Endothelial cell of umbilical vein (primary cell): ENCODE data around the gene RAP1GDS1. TPM values are rescaled to one million over a fixed set of nuclear protein-coding genes. Genes with fewer than 3 reads are reported as not detected.

Source experiments
- BruUV-seq: library from RNA; stranded (reverse); fragments of 400-500 nt; replicated peaks from 2 replicates; lab custom pipeline; 2021; lab: Mats Ljungman, UMichigan
- CTCF ChIA-PET: fragments of 300-600, 350-600 bp; sonication (Branson Sonifier 250); formaldehyde crosslinking; loops from one replicate; lab custom pipeline; 2021; ENCODE audit warnings: antibody characterized with exemption, inconsistent platforms; lab: Charles Lee
- POLR2A ChIA-PET: fragments of 300-600, 350-600 bp; sonication (Branson Sonifier 250); formaldehyde crosslinking; loops from one replicate; lab custom pipeline; 2021; ENCODE audit warnings: antibody characterized with exemption, inconsistent platforms; lab: Charles Lee
- DNase-seq: peaks from one replicate; pipeline ENCODE4 v3.0.0-alpha.2; 2011; ENCODE audit warnings: low read depth, low spot score
- FAIRE-seq: peaks from 2 replicates; lab custom pipeline; 2011; peaks lifted over from hg19 to GRCh38; lab: Jason Lieb, UNC
- H2AFZ ChIP-seq: 2 replicates; pipeline ENCODE4 v1.6.0; 2012; ENCODE audit warnings: low read depth, low read length, control low read depth, inconsistent platforms
- H3K27ac ChIP-seq: 2 replicates; pipeline ENCODE4 v1.5.1; 2011; ENCODE audit warnings: low read depth, mild to moderate bottlenecking, control low read depth, low read length, moderate library complexity; ENCODE audit not compliant: insufficient read depth
- H3K27me3 ChIP-seq, 2 experiments: 2 replicates each; pipeline versions ENCODE4 v1.6.0 to v1.6.1; 2011; ENCODE audit warnings: low read length in 2 of 2, mixed read lengths in 1 of 2; ENCODE audit not compliant: control insufficient read depth in 2 of 2, insufficient read depth in 2 of 2
- H3K36me3 ChIP-seq, 2 experiments: 2 replicates in 1 of 2; 3 replicates in 1 of 2; pipeline ENCODE4 v1.5.1; 2011; ENCODE audit warnings: low read length in 2 of 2, mild to moderate bottlenecking in 1 of 2, moderate library complexity in 1 of 2; ENCODE audit not compliant: control insufficient read depth in 2 of 2, insufficient read depth in 2 of 2; ENCODE audit errors: extremely low read depth in 1 of 2
- H3K4me1 ChIP-seq: 3 replicates; pipeline ENCODE4 v1.5.1; 2011; ENCODE audit warnings: mild to moderate bottlenecking, low read length; ENCODE audit not compliant: control insufficient read depth, insufficient read depth; ENCODE audit errors: extremely low read depth
- H3K4me2 ChIP-seq: 2 replicates; pipeline ENCODE4 v1.6.1; 2011; ENCODE audit warnings: low read length, control low read depth, mixed read lengths; ENCODE audit not compliant: insufficient read depth
- H3K4me3 ChIP-seq, 3 experiments: fragments of 200-600 bp in 1 of 3; sonication (generic), shearing (Covaris generic) in 1 of 3; replicated peaks in 1 of 3; 2 replicates each; pipeline ENCODE4 v1.5.1; 2011 to 2016; ENCODE audit warnings: control low read depth in 3 of 3, low read length in 3 of 3, mild to moderate bottlenecking in 2 of 3, inconsistent platforms in 1 of 3, low read depth in 1 of 3, moderate library complexity in 1 of 3; ENCODE audit not compliant: insufficient read depth in 1 of 3
- H3K79me2 ChIP-seq: 2 replicates; pipeline ENCODE4 v1.6.0; 2012; ENCODE audit warnings: low read length, inconsistent platforms; ENCODE audit not compliant: control insufficient read depth, insufficient read depth
- H3K9ac ChIP-seq: replicated peaks from 2 replicates; pipeline ENCODE3; 2011; ENCODE audit warnings: low read length, control low read depth; ENCODE audit not compliant: insufficient read depth; ENCODE audit errors: extremely low read depth
- H3K9me1 ChIP-seq: replicated peaks from 3 replicates; pipeline ENCODE4 v1.6.0; 2011; ENCODE audit warnings: mild to moderate bottlenecking, low read length; ENCODE audit not compliant: control insufficient read depth, insufficient read depth; ENCODE audit errors: extremely low read depth
- H3K9me3 ChIP-seq: replicated peaks from 2 replicates; pipeline ENCODE4 v1.5.1; 2012; ENCODE audit warnings: low read length, inconsistent platforms; ENCODE audit not compliant: control insufficient read depth, insufficient read depth
- H4K20me1 ChIP-seq: replicated peaks from 2 replicates; pipeline ENCODE3; 2011; ENCODE audit warnings: mild to moderate bottlenecking, low read length; ENCODE audit not compliant: control insufficient read depth, insufficient read depth; ENCODE audit errors: extremely low read depth
- CTCF ChIP-seq, 2 donors: IDR thresholded peaks; 1 replicate in 1 of 2; 2 replicates in 1 of 2; pipeline ENCODE4 v1.5.1; 2011; ENCODE audit warnings: low read length in 2 of 2, mild to moderate bottlenecking in 2 of 2, moderate library complexity in 2 of 2, control low read depth in 1 of 2, inconsistent platforms in 1 of 2, low read depth in 1 of 2; ENCODE audit not compliant: insufficient read depth in 1 of 2; ENCODE audit errors: extremely low read depth in 1 of 2
- EZH2 ChIP-seq: IDR thresholded peaks from 2 replicates; pipeline ENCODE4 v1.6.1; 2012; ENCODE audit warnings: borderline replicate concordance, low read depth, mild to moderate bottlenecking, moderate library complexity, low read length, inconsistent platforms; ENCODE audit not compliant: severe bottlenecking
- FOS ChIP-seq: IDR thresholded peaks from 2 replicates; pipeline ENCODE4 v1.6.1; 2011; ENCODE audit warnings: mild to moderate bottlenecking, low read length, moderate library complexity, borderline replicate concordance; ENCODE audit not compliant: insufficient read depth
- GATA2 ChIP-seq: IDR thresholded peaks from 2 replicates; pipeline ENCODE4 v1.7.0; 2011; ENCODE audit warnings: low read depth, mild to moderate bottlenecking, moderate library complexity, mixed read lengths, low read length; ENCODE audit not compliant: insufficient read length, insufficient read depth
- JUN ChIP-seq: IDR thresholded peaks from 2 replicates; pipeline ENCODE4 v1.6.1; 2011; ENCODE audit warnings: borderline replicate concordance, low read depth; ENCODE audit not compliant: insufficient read length, insufficient read depth
- MAX ChIP-seq: IDR thresholded peaks from 2 replicates; pipeline ENCODE4 v1.6.1; 2011; ENCODE audit not compliant: insufficient read depth, insufficient read length
- MYC ChIP-seq: IDR thresholded peaks from one replicate; pipeline ENCODE4 v1.6.1; 2011; ENCODE audit warnings: mild to moderate bottlenecking, low read depth, low read length
- POLR2A ChIP-seq: IDR thresholded peaks from 2 replicates; pipeline ENCODE4 v1.6.1; 2012; ENCODE audit warnings: low read depth, mild to moderate bottlenecking, control low read depth, low read length
- POLR2AphosphoS5 ChIP-seq: IDR thresholded peaks from 2 replicates; pipeline ENCODE4 v1.6.1; 2012; ENCODE audit warnings: low read depth, mild to moderate bottlenecking, control low read depth, low read length, moderate library complexity; ENCODE audit not compliant: insufficient read depth
- dilution Hi-C: fragments of 300-500 bp; cut with MboI; formaldehyde crosslinking; loops from one replicate; pipeline ENCODE4 v1.15.0; 2019; ENCODE audit warnings: low sequenced_read_pairs; ENCODE audit not compliant: extremely low pct_ligation_motif_present
- intact Hi-C: fragments of 100-400 bp; cut with micrococcal nuclease; formaldehyde crosslinking; loops from one replicate; pipeline ENCODE4 v1.10.0; 2022
- polyA plus RNA-seq, 4 experiments: library from polyadenylated mRNA; depleted of rRNA in 3 of 4; stranded (reverse) in 3 of 4; unstranded in 1 of 4; fragments of >200 nt; gene quantifications; 2 replicates each; pipeline versions ENCODE4 v1.2.1 to v1.2.3, GENCODE V29; 2011 to 2012; ENCODE audit warnings: missing spikeins in 1 of 4
- total RNA-seq: library from RNA; stranded (reverse); gene quantifications from 2 replicates; pipeline ENCODE4 v1.2.3, GENCODE V29; 2021

Gene RAP1GDS1
- total and polyA plus RNA-seq, 2 donors (not counting 3 experiments of a cell fraction or from before 2014, with no cell fraction given): 17.6 to 52.8 TPM

GRCh38 chr4:98423009-98423408 lies 161.8 kb downstream of the RAP1GDS1 start:
- no peaks in the 10 kb centered on the region for H4K20me1 ChIP-seq
- H3K27me3 ChIP-seq: no peaks in the 10 kb centered on the region
- H2AFZ ChIP-seq: no peak overlapping the region
- POLR2A ChIA-PET: no interaction called here
- BruUV-seq: no TSS peak
- no peaks in the 10 kb centered on the region for H3K4me1 ChIP-seq
- no peak for FAIRE-seq
- H3K9ac ChIP-seq: no peak overlapping the region
- intact Hi-C loops: no loop called here
- TF ChIP-seq POLR2A: no peak
- no peak for TF ChIP-seq MYC
- no peak for TF ChIP-seq JUN
- TF ChIP-seq POLR2AphosphoS5: no peak
- no peak for TF ChIP-seq EZH2
- no peak for TF ChIP-seq FOS
- TF ChIP-seq CTCF (IDR thresholded peaks at IDR 0.05; ENCODE audit: extremely low read depth in 1 of 2, insufficient read depth in 1 of 2, low read depth in 1 of 2, low read length in 2 of 2): no peak
- TF ChIP-seq GATA2: no peak
- no peak for TF ChIP-seq MAX
- dilution Hi-C loops: no loop called here
- H3K9me3 ChIP-seq: no peaks in the 10 kb centered on the region
- no peak overlapping the region for H3K4me2 ChIP-seq
- no peak for DNase-seq
- H3K27ac ChIP-seq: no peak overlapping the region
- no peaks in the 10 kb centered on the region for H3K79me2 ChIP-seq
- no peaks in the 10 kb centered on the region for H3K9me1 ChIP-seq
- CTCF ChIA-PET: interaction anchor here (0.9 kb wide), 1 partner anchor 9 kb away, joined by 3 read pairs; no protein-coding TSS in a partner anchor
- no peak overlapping the region for H3K4me3 ChIP-seq
- peaks cover 2% of the 10 kb centered on the region in 2 experiments for H3K36me3 ChIP-seq
